GM12892 (cell line): ENCODE results near the gene NPM3.

Source experiments
- DNase-seq: peaks from one replicate; pipeline ENCODE4 v3.0.0; 2011; ENCODE audit not compliant: insufficient read length
- FAIRE-seq: peaks from 2 replicates; lab custom pipeline; 2011; peaks lifted over from hg19 to GRCh38; lab: Jason Lieb, UNC
- POLR2A ChIP-seq: IDR thresholded peaks from 2 replicates; pipeline ENCODE4 v1.6.1; 2011; ENCODE audit warnings: low read depth, low read length, control low read depth
- POLR2AphosphoS5 ChIP-seq: IDR thresholded peaks from 2 replicates; pipeline ENCODE4 v1.6.1; 2011; ENCODE audit warnings: low read depth, low read length, control low read depth
- TAF1 ChIP-seq: IDR thresholded peaks from 2 replicates; pipeline ENCODE4 v1.6.1; 2011; ENCODE audit warnings: low read depth, mild to moderate bottlenecking, control low read depth, low read length, borderline replicate concordance

Gene NPM3

DNA sequence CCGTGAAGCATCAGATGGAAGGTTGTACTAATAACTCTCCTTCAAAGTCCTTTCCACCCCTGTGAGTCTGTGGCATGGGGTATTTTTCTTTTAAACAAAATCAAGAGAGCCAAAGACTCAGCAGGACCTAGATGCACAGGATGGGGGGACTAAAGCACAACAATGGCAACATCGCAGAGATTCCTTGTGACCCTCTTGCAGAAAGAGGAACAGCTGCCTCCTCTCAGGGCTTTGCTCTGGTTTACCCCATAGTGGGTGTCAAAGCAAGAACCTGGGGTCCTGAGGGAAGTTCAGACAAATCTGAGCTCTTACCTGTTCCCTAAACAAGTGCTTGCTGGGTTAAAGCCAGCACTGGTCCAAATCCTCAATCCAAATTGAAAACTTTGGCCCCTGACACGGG lies 46.6 kb downstream of the NPM3 start:
- no peak for FAIRE-seq
- TF ChIP-seq POLR2A = no peak
- no peak for TF ChIP-seq POLR2AphosphoS5
- no peak for TF ChIP-seq TAF1

DNA sequence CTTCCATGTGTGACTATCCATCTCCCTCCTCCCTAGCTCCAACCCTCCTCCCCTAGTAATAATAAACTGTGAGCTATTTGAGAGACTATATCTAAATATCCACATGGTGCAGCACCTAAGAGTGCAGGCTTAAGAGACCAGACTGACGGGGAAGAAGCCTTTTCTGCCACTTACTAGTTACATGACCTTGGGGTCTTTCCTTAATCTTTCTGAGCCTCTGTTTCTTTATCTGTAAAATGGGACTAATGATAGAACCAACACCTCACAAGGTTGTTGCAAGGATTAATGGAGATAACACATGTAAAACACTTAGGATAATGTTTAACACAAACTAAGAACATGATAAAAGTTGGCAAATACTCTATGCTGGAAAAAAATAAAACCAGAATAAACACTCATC lies 51.1 kb downstream of the NPM3 start:
- no peak for DNase-seq
- FAIRE-seq = no peak
- no peak for TF ChIP-seq POLR2A
- TF ChIP-seq TAF1 = no peak
- no peak for TF ChIP-seq POLR2AphosphoS5

More for the DNA sequence above, 46.6 kb downstream of the NPM3 start:
- DNase-seq = no peak
